K562 (cell line): ENCODE measurements around the gene CARM1. TPM values are rescaled to one million over a fixed set of nuclear protein-coding genes. Genes with fewer than 3 reads are reported as not detected.

Experiments used
- BDP1 ChIP-seq: IDR thresholded peaks from 3 replicates; pipeline ENCODE4 v1.6.1; 2011; ENCODE audit not compliant: insufficient read length, insufficient read depth
- CBFA2T3 ChIP-seq: fragments of 450-650 bp; IDR thresholded peaks from 2 replicates; pipeline ENCODE4 v1.6.1; 2017
- CTCF ChIP-seq, 3 experiments: IDR thresholded peaks in 2 of 3; conservative IDR thresholded peaks in 1 of 3; 2 replicates each; pipeline ENCODE4 v1.5.1; 2011 to 2012; ENCODE audit warnings: low read length in 3 of 3, mild to moderate bottlenecking in 3 of 3, control low read depth in 2 of 3, improper control_type of control experiment in 1 of 3, inconsistent platforms in 1 of 3, low read depth in 1 of 3, mixed read lengths in 1 of 3, moderate library complexity in 1 of 3; ENCODE audit not compliant: insufficient read depth in 2 of 3
- L3MBTL2 ChIP-seq: fragments of 450-650 bp; IDR thresholded peaks from 2 replicates; pipeline ENCODE4 v1.6.1; 2016; ENCODE audit warnings: mild to moderate bottlenecking, moderate library complexity
- MAX ChIP-seq: sonication (generic); formaldehyde crosslinking; IDR thresholded peaks from 2 replicates; pipeline ENCODE4 v1.9.0; 2022; ENCODE audit warnings: mild to moderate bottlenecking, missing genetic modification reagents
- PRDM10 ChIP-seq: fragments of 450-650 bp; IDR thresholded peaks from 2 replicates; pipeline ENCODE4 v1.6.1; 2018; ENCODE audit not compliant: partially characterized antibody
- RBM39 ChIP-seq: fragments of 200-400 bp; formaldehyde crosslinking; optimal IDR thresholded peaks from 2 replicates; pipeline ENCODE3; 2018; ENCODE audit warnings: low read depth, low read length
- SAP30 ChIP-seq: fragments of 200-600 bp; sonication (generic); IDR thresholded peaks from 2 replicates; pipeline ENCODE4 v1.6.1; 2012; ENCODE audit warnings: borderline replicate concordance, low read depth, mild to moderate bottlenecking, moderate library complexity, low read length, control low read depth, inconsistent platforms; ENCODE audit not compliant: insufficient read depth, poor library complexity, severe bottlenecking
- SP1 ChIP-seq: sonication (generic); formaldehyde crosslinking; IDR thresholded peaks from 2 replicates; pipeline ENCODE4 v1.8.1; 2022; ENCODE audit warnings: mild to moderate bottlenecking, missing genetic modification reagents
- TEAD4 ChIP-seq, 2 experiments: sonication (generic) in 1 of 2; formaldehyde crosslinking in 1 of 2; IDR thresholded peaks; 2 replicates each; pipeline versions ENCODE4 v1.6.1 to v1.8.0; 2012 to 2022; ENCODE audit warnings: borderline replicate concordance in 1 of 2, inconsistent platforms in 1 of 2, low read length in 1 of 2, mild to moderate bottlenecking in 1 of 2, missing genetic modification reagents in 1 of 2
- TRIM28 ChIP-seq: fragments of 450-650 bp; IDR thresholded peaks from 2 replicates; pipeline ENCODE4 v1.6.1; 2017
- ZKSCAN3 ChIP-seq: fragments of 250-450 bp; sonication (Bioruptor Pico); IDR thresholded peaks from 2 replicates; pipeline ENCODE4 v1.4.0; 2020
- ZNF561 ChIP-seq: fragments of 450-650 bp; formaldehyde crosslinking; conservative IDR thresholded peaks from 2 replicates; pipeline ENCODE4 v1.4.0; 2020; ENCODE audit warnings: mild to moderate bottlenecking, moderate library complexity
- ZNF740 ChIP-seq, 3 experiments: fragments of 200-800 bp in 1 of 3; sonication (Bioruptor generic) in 1 of 3; sonication (generic) in 1 of 3; formaldehyde crosslinking in 1 of 3; IDR thresholded peaks; 2 replicates each; pipeline versions ENCODE4 v1.6.1 to v1.8.0; 2016 to 2022; ENCODE audit warnings: mild to moderate bottlenecking in 2 of 3, missing compliant biosample characterization in 2 of 3, missing genetic modification characterization in 2 of 3, missing genetic modification reagents in 1 of 3
- polyA plus RNA-seq, 8 experiments: library from polyadenylated mRNA; depleted of rRNA in 4 of 8; stranded (reverse) in 5 of 8; unstranded in 3 of 8; fragments of >200 nt; fragmentation: Nextera tagmentation in 2 of 8; fragmentation: Illumina TruSeq in 1 of 8; extraction: Ambion mirVana in 2 of 8; extraction: Trizol in 1 of 8; gene quantifications; 2 replicates each; pipeline versions ENCODE4 v1.2.1 to v1.2.3, GENCODE V29; 2011 to 2014; ENCODE audit warnings: inconsistent platforms in 1 of 8, missing spikeins in 1 of 8
- total RNA-seq, 7 experiments: library from RNA; depleted of rRNA in 6 of 7; stranded (reverse); fragments of >200 nt in 6 of 7; fragmentation: Illumina TruSeq in 2 of 7; extraction: Trizol in 2 of 7; gene quantifications; 2 replicates each; pipeline versions ENCODE4 v1.2.1 to v1.2.3, GENCODE V29; 2011 to 2021; ENCODE audit warnings: low replicate concordance in 1 of 7

CARM1 gene
- total and polyA plus RNA-seq, 9 of the 15 experiments (the other 6 are each of a cell fraction or from before 2014, with no cell fraction given): 0.36 to 86.0 (median 29.7) TPM

- TF ChIP-seq PRDM10 (peak; percentile 56), TRIM28 (no peak), SAP30 (peak; percentile 7), TEAD4 (IDR thresholded peaks at IDR 0.05; ENCODE audit: low read length) (no peak), TEAD4 (CRISPR knock-in tag; IDR thresholded peaks at IDR 0.05; ENCODE audit: borderline replicate concordance) (0 out of 2 replicates have a peak, but pooled peaks have one; percentile 39), ZKSCAN3 (no peak), CTCF (IDR thresholded peaks at IDR 0.05 in 2 of 3, conservative IDR thresholded peaks at IDR 0.05 in 1 of 3; ENCODE audit: insufficient read depth in 2 of 3, low read depth in 1 of 3, low read length in 3 of 3) (no peak), RBM39 (no peak), MAX (CRISPR knock-in tag) (peak; percentile 58; the same call in 1 of the 2 replicates), CBFA2T3 (no peak), BDP1 (no peak), ZNF561 (no peak), ZNF740 (CRISPR knock-in tag; IDR thresholded peaks at IDR 0.05) (peak; percentile 64; the same call in 1 of the 2 replicates), ZNF740 (tag; IDR thresholded peaks at IDR 0.05) (no peak), SP1 (CRISPR knock-in tag) (0 out of 2 replicates have a peak, but pooled peaks have one; percentile 4), L3MBTL2 (0 out of 2 replicates have a peak, but pooled peaks have one; percentile 14)
Measured at GRCh38 chr19:10872546-10873107, 1.3 kb downstream of the CARM1 start (continued).
